K562 (cell line): ENCODE data around the gene EXOSC9. TPM values are rescaled to one million over a fixed set of nuclear protein-coding genes. Genes with fewer than 3 reads are reported as not detected.

Experiments used
- FOSL1 ChIP-seq: fragments of 200-800 bp; sonication (Bioruptor generic); conservative IDR thresholded peaks from 2 replicates; pipeline ENCODE4 v1.6.1; 2016; ENCODE audit warnings: missing genetic modification characterization, missing compliant biosample characterization
- HDAC1 ChIP-seq, 2 experiments: fragments of 450-650 bp; IDR thresholded peaks; 2 replicates each; pipeline ENCODE4 v1.6.1; 2016 to 2017; ENCODE audit warnings: inconsistent platforms in 1 of 2, mild to moderate bottlenecking in 1 of 2, moderate library complexity in 1 of 2
- HDGF ChIP-seq: fragments of 450-650 bp; IDR thresholded peaks from 2 replicates; pipeline ENCODE4 v1.6.1; 2016
- NCOA6 ChIP-seq: fragments of 450-650 bp; IDR thresholded peaks from 2 replicates; pipeline ENCODE4 v1.6.1; 2017; ENCODE audit warnings: mild to moderate bottlenecking
- PURB ChIP-seq: sonication (generic); formaldehyde crosslinking; IDR thresholded peaks from 2 replicates; pipeline ENCODE4 v1.9.0; 2021; ENCODE audit warnings: low read depth, mild to moderate bottlenecking, missing genetic modification reagents
- RNF2 ChIP-seq: sonication (generic); IDR thresholded peaks from 2 replicates; pipeline ENCODE4 v1.6.1; 2016
- SRSF9 ChIP-seq: fragments of 200-400 bp; formaldehyde crosslinking; IDR thresholded peaks from 2 replicates; pipeline ENCODE4 v1.6.1; 2017; ENCODE audit warnings: low read depth, low read length, borderline replicate concordance
- TAF7 ChIP-seq: fragments of 450-650 bp; IDR thresholded peaks from 2 replicates; pipeline ENCODE4 v1.6.1; 2016; ENCODE audit warnings: missing genetic modification characterization, missing compliant biosample characterization
- THRB ChIP-seq: fragments of 450-650 bp; formaldehyde crosslinking; conservative IDR thresholded peaks from 2 replicates; pipeline ENCODE4 v1.4.0; 2022; ENCODE audit warnings: mild to moderate bottlenecking, missing genetic modification characterization
- TSC22D4 ChIP-seq: fragments of 450-650 bp; IDR thresholded peaks from 2 replicates; pipeline ENCODE4 v1.6.1; 2016; ENCODE audit warnings: missing genetic modification characterization, missing biosample characterization, control low read depth
- USF1 ChIP-seq: sonication (generic); formaldehyde crosslinking; IDR thresholded peaks from 2 replicates; pipeline ENCODE4 v1.9.0; 2022; ENCODE audit warnings: mild to moderate bottlenecking, missing genetic modification reagents
- ZNF274 ChIP-seq: IDR thresholded peaks from 2 replicates; pipeline ENCODE4 v1.6.1; 2011; ENCODE audit warnings: low read depth, mild to moderate bottlenecking, low read length, moderate library complexity, borderline replicate concordance
- ZSCAN29 ChIP-seq: fragments of 450-650 bp; IDR thresholded peaks from 2 replicates; pipeline ENCODE4 v1.6.1; 2017
- polyA plus RNA-seq, 8 experiments: library from polyadenylated mRNA; depleted of rRNA in 4 of 8; stranded (reverse) in 5 of 8; unstranded in 3 of 8; fragments of >200 nt; fragmentation: Nextera tagmentation in 2 of 8; fragmentation: Illumina TruSeq in 1 of 8; extraction: Ambion mirVana in 2 of 8; extraction: Trizol in 1 of 8; gene quantifications; 2 replicates each; pipeline versions ENCODE4 v1.2.1 to v1.2.3, GENCODE V29; 2011 to 2014; ENCODE audit warnings: inconsistent platforms in 1 of 8, missing spikeins in 1 of 8
- total RNA-seq, 7 experiments: library from RNA; depleted of rRNA in 6 of 7; stranded (reverse); fragments of >200 nt in 6 of 7; fragmentation: Illumina TruSeq in 2 of 7; extraction: Trizol in 2 of 7; gene quantifications; 2 replicates each; pipeline versions ENCODE4 v1.2.1 to v1.2.3, GENCODE V29; 2011 to 2021; ENCODE audit warnings: low replicate concordance in 1 of 7
- TF ChIP-seq, protein P1 (sequence below): sonication (generic); formaldehyde crosslinking; IDR thresholded peaks from 2 replicates; pipeline ENCODE4 v1.8.0; 2023; ENCODE audit warnings: mild to moderate bottlenecking, missing genetic modification reagents
- TF ChIP-seq, protein P2 (sequence below), 2 experiments: fragments of 450-650 bp; IDR thresholded peaks; 2 replicates each; pipeline ENCODE4 v1.6.1; 2018; ENCODE audit warnings: mild to moderate bottlenecking in 2 of 2, low read depth in 1 of 2; ENCODE audit not compliant: partially characterized antibody in 2 of 2
- TF ChIP-seq, protein P3 (sequence below): sonication (generic); formaldehyde crosslinking; IDR thresholded peaks from 2 replicates; pipeline ENCODE4 v1.8.1; 2023; ENCODE audit warnings: mild to moderate bottlenecking, missing genetic modification reagents
- TF ChIP-seq, protein P4 (sequence below): sonication (generic); formaldehyde crosslinking; IDR thresholded peaks from 2 replicates; pipeline ENCODE4 v1.8.0; 2022; ENCODE audit warnings: mild to moderate bottlenecking, low read depth, missing genetic modification reagents

The EXOSC9 gene
- total and polyA plus RNA-seq, 9 of the 15 experiments (the other 6 are each of a cell fraction or from before 2014, with no cell fraction given), result 64.7 to 166 (median 115) TPM

GRCh38 chr4:121790976-121791375, 10.1 kb upstream of the EXOSC9 start (continued):
- TF ChIP-seq THRB (CRISPR knock-in tag) (no peak), USF1 (CRISPR knock-in tag) (peak; percentile 80), ZSCAN29 (no peak), ZNF274 (peak; percentile 56; the same call in 1 of the 2 replicates), FOSL1 (tag) (peak; percentile 75), HDGF (no peak), RNF2 (peak; percentile 77), TSC22D4 (tag) (no peak), NCOA6 (no peak), HDAC1 (IDR thresholded peaks at IDR 0.05) (peak in 1 of 2 experiments; percentile 76; a peak in 2 of 4 replicates), PURB (CRISPR knock-in tag) (no peak), TAF7 (tag) (no peak), SRSF9 (no peak)
- TF ChIP-seq, protein P1, sequence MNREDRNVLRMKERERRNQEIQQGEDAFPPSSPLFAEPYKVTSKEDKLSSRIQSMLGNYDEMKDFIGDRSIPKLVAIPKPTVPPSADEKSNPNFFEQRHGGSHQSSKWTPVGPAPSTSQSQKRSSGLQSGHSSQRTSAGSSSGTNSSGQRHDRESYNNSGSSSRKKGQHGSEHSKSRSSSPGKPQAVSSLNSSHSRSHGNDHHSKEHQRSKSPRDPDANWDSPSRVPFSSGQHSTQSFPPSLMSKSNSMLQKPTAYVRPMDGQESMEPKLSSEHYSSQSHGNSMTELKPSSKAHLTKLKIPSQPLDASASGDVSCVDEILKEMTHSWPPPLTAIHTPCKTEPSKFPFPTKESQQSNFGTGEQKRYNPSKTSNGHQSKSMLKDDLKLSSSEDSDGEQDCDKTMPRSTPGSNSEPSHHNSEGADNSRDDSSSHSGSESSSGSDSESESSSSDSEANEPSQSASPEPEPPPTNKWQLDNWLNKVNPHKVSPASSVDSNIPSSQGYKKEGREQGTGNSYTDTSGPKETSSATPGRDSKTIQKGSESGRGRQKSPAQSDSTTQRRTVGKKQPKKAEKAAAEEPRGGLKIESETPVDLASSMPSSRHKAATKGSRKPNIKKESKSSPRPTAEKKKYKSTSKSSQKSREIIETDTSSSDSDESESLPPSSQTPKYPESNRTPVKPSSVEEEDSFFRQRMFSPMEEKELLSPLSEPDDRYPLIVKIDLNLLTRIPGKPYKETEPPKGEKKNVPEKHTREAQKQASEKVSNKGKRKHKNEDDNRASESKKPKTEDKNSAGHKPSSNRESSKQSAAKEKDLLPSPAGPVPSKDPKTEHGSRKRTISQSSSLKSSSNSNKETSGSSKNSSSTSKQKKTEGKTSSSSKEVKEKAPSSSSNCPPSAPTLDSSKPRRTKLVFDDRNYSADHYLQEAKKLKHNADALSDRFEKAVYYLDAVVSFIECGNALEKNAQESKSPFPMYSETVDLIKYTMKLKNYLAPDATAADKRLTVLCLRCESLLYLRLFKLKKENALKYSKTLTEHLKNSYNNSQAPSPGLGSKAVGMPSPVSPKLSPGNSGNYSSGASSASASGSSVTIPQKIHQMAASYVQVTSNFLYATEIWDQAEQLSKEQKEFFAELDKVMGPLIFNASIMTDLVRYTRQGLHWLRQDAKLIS, result no peak
- TF ChIP-seq, protein P2, sequence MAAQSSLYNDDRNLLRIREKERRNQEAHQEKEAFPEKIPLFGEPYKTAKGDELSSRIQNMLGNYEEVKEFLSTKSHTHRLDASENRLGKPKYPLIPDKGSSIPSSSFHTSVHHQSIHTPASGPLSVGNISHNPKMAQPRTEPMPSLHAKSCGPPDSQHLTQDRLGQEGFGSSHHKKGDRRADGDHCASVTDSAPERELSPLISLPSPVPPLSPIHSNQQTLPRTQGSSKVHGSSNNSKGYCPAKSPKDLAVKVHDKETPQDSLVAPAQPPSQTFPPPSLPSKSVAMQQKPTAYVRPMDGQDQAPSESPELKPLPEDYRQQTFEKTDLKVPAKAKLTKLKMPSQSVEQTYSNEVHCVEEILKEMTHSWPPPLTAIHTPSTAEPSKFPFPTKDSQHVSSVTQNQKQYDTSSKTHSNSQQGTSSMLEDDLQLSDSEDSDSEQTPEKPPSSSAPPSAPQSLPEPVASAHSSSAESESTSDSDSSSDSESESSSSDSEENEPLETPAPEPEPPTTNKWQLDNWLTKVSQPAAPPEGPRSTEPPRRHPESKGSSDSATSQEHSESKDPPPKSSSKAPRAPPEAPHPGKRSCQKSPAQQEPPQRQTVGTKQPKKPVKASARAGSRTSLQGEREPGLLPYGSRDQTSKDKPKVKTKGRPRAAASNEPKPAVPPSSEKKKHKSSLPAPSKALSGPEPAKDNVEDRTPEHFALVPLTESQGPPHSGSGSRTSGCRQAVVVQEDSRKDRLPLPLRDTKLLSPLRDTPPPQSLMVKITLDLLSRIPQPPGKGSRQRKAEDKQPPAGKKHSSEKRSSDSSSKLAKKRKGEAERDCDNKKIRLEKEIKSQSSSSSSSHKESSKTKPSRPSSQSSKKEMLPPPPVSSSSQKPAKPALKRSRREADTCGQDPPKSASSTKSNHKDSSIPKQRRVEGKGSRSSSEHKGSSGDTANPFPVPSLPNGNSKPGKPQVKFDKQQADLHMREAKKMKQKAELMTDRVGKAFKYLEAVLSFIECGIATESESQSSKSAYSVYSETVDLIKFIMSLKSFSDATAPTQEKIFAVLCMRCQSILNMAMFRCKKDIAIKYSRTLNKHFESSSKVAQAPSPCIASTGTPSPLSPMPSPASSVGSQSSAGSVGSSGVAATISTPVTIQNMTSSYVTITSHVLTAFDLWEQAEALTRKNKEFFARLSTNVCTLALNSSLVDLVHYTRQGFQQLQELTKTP (IDR thresholded peaks at IDR 0.05; ENCODE audit: low read depth in 1 of 2, partially characterized antibody in 2 of 2), result no peak
- TF ChIP-seq, protein P3, sequence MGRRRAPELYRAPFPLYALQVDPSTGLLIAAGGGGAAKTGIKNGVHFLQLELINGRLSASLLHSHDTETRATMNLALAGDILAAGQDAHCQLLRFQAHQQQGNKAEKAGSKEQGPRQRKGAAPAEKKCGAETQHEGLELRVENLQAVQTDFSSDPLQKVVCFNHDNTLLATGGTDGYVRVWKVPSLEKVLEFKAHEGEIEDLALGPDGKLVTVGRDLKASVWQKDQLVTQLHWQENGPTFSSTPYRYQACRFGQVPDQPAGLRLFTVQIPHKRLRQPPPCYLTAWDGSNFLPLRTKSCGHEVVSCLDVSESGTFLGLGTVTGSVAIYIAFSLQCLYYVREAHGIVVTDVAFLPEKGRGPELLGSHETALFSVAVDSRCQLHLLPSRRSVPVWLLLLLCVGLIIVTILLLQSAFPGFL (CRISPR knock-in tag), result no peak
- TF ChIP-seq, protein P4, sequence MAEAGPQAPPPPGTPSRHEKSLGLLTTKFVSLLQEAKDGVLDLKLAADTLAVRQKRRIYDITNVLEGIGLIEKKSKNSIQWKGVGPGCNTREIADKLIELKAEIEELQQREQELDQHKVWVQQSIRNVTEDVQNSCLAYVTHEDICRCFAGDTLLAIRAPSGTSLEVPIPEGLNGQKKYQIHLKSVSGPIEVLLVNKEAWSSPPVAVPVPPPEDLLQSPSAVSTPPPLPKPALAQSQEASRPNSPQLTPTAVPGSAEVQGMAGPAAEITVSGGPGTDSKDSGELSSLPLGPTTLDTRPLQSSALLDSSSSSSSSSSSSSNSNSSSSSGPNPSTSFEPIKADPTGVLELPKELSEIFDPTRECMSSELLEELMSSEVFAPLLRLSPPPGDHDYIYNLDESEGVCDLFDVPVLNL (CRISPR knock-in tag), result no peak
